Aorta (tissue), 5 donors: ENCODE measurements around the gene THBS3. TPM values are rescaled to one million over a fixed set of nuclear protein-coding genes. Genes with fewer than 3 reads are reported as not detected.

Experiments
- ATAC-seq: fragments of 200-7000 bp; cut with Tn5 transposase; one replicate; pipeline ENCODE4 v1.9.1; 2022; ENCODE audit warnings: moderate library complexity; ENCODE audit not compliant: low FRiP score
- DNase-seq, 2 donors: peaks; one replicate each; pipeline ENCODE4 v3.0.0-alpha.2; 2020
- H3K27ac ChIP-seq, 2 donors: one replicate each; pipeline ENCODE4 v1.5.1; 2013; ENCODE audit warnings: low read length in 2 of 2, mild to moderate bottlenecking in 2 of 2, moderate library complexity in 2 of 2, control low read depth in 1 of 2, inconsistent platforms in 1 of 2, low read depth in 1 of 2
- H3K27me3 ChIP-seq, 2 donors: one replicate each; pipeline ENCODE4 v1.6.1; 2013; ENCODE audit warnings: control low read depth in 1 of 2, low read length in 1 of 2, mild to moderate bottlenecking in 1 of 2, moderate library complexity in 1 of 2; ENCODE audit not compliant: insufficient read depth in 2 of 2, control insufficient read depth in 1 of 2
- H3K36me3 ChIP-seq, 2 donors: one replicate each; pipeline ENCODE4 v1.6.1; 2013; ENCODE audit warnings: control low read depth in 1 of 2, low read length in 1 of 2, mild to moderate bottlenecking in 1 of 2; ENCODE audit not compliant: insufficient read depth in 2 of 2, control insufficient read depth in 1 of 2
- H3K4me1 ChIP-seq, 2 donors: one replicate each; pipeline ENCODE4 v1.6.1; 2013; ENCODE audit warnings: low read length in 2 of 2, control low read depth in 1 of 2, mild to moderate bottlenecking in 1 of 2, moderate library complexity in 1 of 2; ENCODE audit not compliant: insufficient read depth in 2 of 2, control insufficient read depth in 1 of 2
- H3K4me3 ChIP-seq, 2 donors: one replicate each; pipeline ENCODE4 v1.5.1; 2013; ENCODE audit warnings: low read length in 2 of 2, control low read depth in 1 of 2, mild to moderate bottlenecking in 1 of 2
- H3K9me3 ChIP-seq: one replicate; pipeline ENCODE4 v1.6.1; 2013; ENCODE audit warnings: mild to moderate bottlenecking, low read length; ENCODE audit not compliant: control insufficient read depth
- WGBS, 2 donors: extraction: QIAGEN DNeasy Blood & Tissue Kit; methylation state at CpG; one replicate each; pipeline ENCODE4 v1.1.7; 2013; 5-methylcytosine and 5-hydroxymethylcytosine counted together
- intact Hi-C, 2 donors: fragments of 100-400 bp; cut with DNase I; formaldehyde crosslinking; loops; one replicate each; pipeline versions ENCODE4 v1.14.2 to v1.15.0; 2022
- polyA plus RNA-seq, 2 donors: library from polyadenylated mRNA; stranded (reverse); fragments of 200-250 nt; gene quantifications; one replicate each; pipeline ENCODE4 v1.2.3, GENCODE V29; 2013
- total RNA-seq, 2 donors: library from RNA; stranded (reverse); fragmentation: NEBNext Ultra II Directional; extraction: Animal tissue kit (Norgen Biotek cat#: 25700); gene quantifications; one replicate each; pipeline ENCODE4 v1.2.1, GENCODE V29; 2021
- donor health status: healthy with polysubstance abuse.
- donor health status: Bipolar disorder and iron deficiency.
- donor health status: DM: no; HTN: no; CAD: no.
- donor health status: DM: no; HTN: no; CAD: no.
- donor health status: DM: yes; HTN: yes; CAD: no.

Gene THBS3
- total and polyA plus RNA-seq, 4 donors = 21.7 to 195 (median 78.4) TPM

- DNase-seq (peak; percentile 29 to 52), ATAC-seq (no peak)
- Histone ChIP-seq H3K9me3 (no peaks in the 10 kb centered on the region), H3K27ac (no peak overlapping the region), H3K4me1 (no peaks in the 10 kb centered on the region), H3K27me3 (no peaks in the 10 kb centered on the region), H3K4me3 (no peak overlapping the region), H3K36me3 (no peaks in the 10 kb centered on the region)
- 80% methylated on average over 9 of the region's 9 CpGs for WGBS, 2 donors
- intact Hi-C loops = loop anchor here (5.0 kb wide), 2 partner anchors 36 to 116 kb away; partner anchors contain the start of gene RUSC1 (in 1 of the 2)
These were observed 1.6 kb downstream of the THBS3 start for GRCh38 chr1:155205969-155206593.

- Histone ChIP-seq H3K4me3 (no peak overlapping the region), H3K9me3 (no peaks in the 10 kb centered on the region), H3K4me1 (no peaks in the 10 kb centered on the region), H3K27me3 (no peaks in the 10 kb centered on the region), H3K27ac (no peak overlapping the region), H3K36me3 (no peaks in the 10 kb centered on the region)
- DNase-seq = peak in 1 of 2 donors; percentile 45
- intact Hi-C loops = loop anchor here (5.0 kb wide), 2 partner anchors 37 to 117 kb away; partner anchors contain the start of gene RUSC1 (in 1 of the 2)
- 94% methylated on average over 14 of the region's 14 CpGs for WGBS, 2 donors
- no peak for ATAC-seq
These were observed 2.7 kb downstream of the THBS3 start for GRCh38 chr1:155205035-155205434.

GRCh38 chr1:155202731-155203515 lies 4.8 kb downstream of the THBS3 start:
- Histone ChIP-seq H3K9me3 (no peaks in the 10 kb centered on the region), H3K4me1 (no peaks in the 10 kb centered on the region), H3K27ac (no peak overlapping the region), H3K36me3 (peaks cover 0 to 2% of the 10 kb centered on the region in 2 donors), H3K4me3 (no peak overlapping the region), H3K27me3 (no peaks in the 10 kb centered on the region)
- ATAC-seq = no peak
- peak; percentile 40 to 68 for DNase-seq
- WGBS, 2 donors = 90 to 92% methylated on average over 18 to 19 of the region's 19 CpGs
- intact Hi-C loops = no loop called here

- Histone ChIP-seq H3K4me1 (no peaks in the 10 kb centered on the region), H3K27ac (no peak overlapping the region), H3K27me3 (no peaks in the 10 kb centered on the region), H3K36me3 (peaks cover 0 to 2% of the 10 kb centered on the region in 2 donors), H3K4me3 (no peak overlapping the region), H3K9me3 (no peaks in the 10 kb centered on the region)
- peak; percentile 42 to 73 for DNase-seq
- intact Hi-C loops = no loop called here
- no peak for ATAC-seq
- 92 to 93% methylated on average over 7 of the region's 7 CpGs for WGBS, 2 donors
These were observed 5.5 kb downstream of the THBS3 start for GRCh38 chr1:155202198-155202597.

GRCh38 chr1:155200920-155201319 lies 6.8 kb downstream of the THBS3 start:
- 89 to 90% methylated on average over 5 of the region's 5 CpGs for WGBS, 2 donors
- ATAC-seq (no peak), DNase-seq (peak; percentile 39 to 51)
- intact Hi-C loops = no loop called here
- Histone ChIP-seq H3K36me3 (peaks cover 0 to 4% of the 10 kb centered on the region in 2 donors), H3K27ac (no peak overlapping the region), H3K4me3 (no peak overlapping the region), H3K9me3 (no peaks in the 10 kb centered on the region), H3K27me3 (no peaks in the 10 kb centered on the region), H3K4me1 (no peaks in the 10 kb centered on the region)

GRCh38 chr1:155199792-155200191 lies 7.9 kb downstream of the THBS3 start:
- no peaks in the 10 kb centered on the region for H3K27me3 ChIP-seq
- no peaks in the 10 kb centered on the region for H3K9me3 ChIP-seq
- no peak overlapping the region for H3K27ac ChIP-seq
- WGBS, 2 donors = 90 to 91% methylated on average over 4 of the region's 4 CpGs
- DNase-seq (peak in 1 of 2 donors; percentile 12), ATAC-seq (no peak)
- no peaks in the 10 kb centered on the region for H3K4me1 ChIP-seq
- intact Hi-C loops = no loop called here
- H3K36me3 ChIP-seq = peaks cover 0 to 4% of the 10 kb centered on the region in 2 donors
- H3K4me3 ChIP-seq = no peak overlapping the region

- no peaks in the 10 kb centered on the region for H3K27me3 ChIP-seq
- 98 to 99% methylated on average over 3 of the region's 3 CpGs for WGBS, 2 donors
- H3K4me1 ChIP-seq = no peaks in the 10 kb centered on the region
- intact Hi-C loops = no loop called here
- ATAC-seq = no peak
- no peak overlapping the region for H3K27ac ChIP-seq
- no peaks in the 10 kb centered on the region for H3K9me3 ChIP-seq
- H3K4me3 ChIP-seq = no peak overlapping the region
- peak; percentile 27 to 48 for DNase-seq
- H3K36me3 ChIP-seq = peaks cover 0 to 4% of the 10 kb centered on the region in 2 donors
These were observed 9.2 kb downstream of the THBS3 start for GRCh38 chr1:155198547-155198906.

GRCh38 chr1:155197901-155198546 lies 9.7 kb downstream of the THBS3 start:
- H3K27me3 ChIP-seq = no peaks in the 10 kb centered on the region
- H3K9me3 ChIP-seq = no peaks in the 10 kb centered on the region
- intact Hi-C loops = no loop called here
- H3K4me1 ChIP-seq = no peaks in the 10 kb centered on the region
- WGBS, 2 donors = 90 to 92% methylated on average over 15 of the region's 15 CpGs
- DNase-seq (peak; percentile 40 to 61), ATAC-seq (no peak)
- no peak overlapping the region for H3K4me3 ChIP-seq
- H3K27ac ChIP-seq = no peak overlapping the region
- peaks cover 0 to 4% of the 10 kb centered on the region in 2 donors for H3K36me3 ChIP-seq
